Psoas muscle (tissue), 8 donors: Measurements from ENCODE around the gene CHI3L1. TPM values are rescaled to one million over a fixed set of nuclear protein-coding genes. Genes with fewer than 3 reads are reported as not detected.

Source experiments
- ATAC-seq, 4 donors: fragments of 200-7000 bp; cut with Tn5 transposase; one replicate each; pipeline ENCODE4 v1.9.1; 2020; ENCODE audit warnings: moderate library complexity in 3 of 4, mild to moderate bottlenecking in 2 of 4
- DNase-seq, 2 donors: peaks; one replicate each; pipeline ENCODE4 v3.0.0-alpha.2; 2020
- H3K27ac ChIP-seq: fragments of 200-600 bp; one replicate; pipeline ENCODE4 v1.8.0; 2022
- H3K27me3 ChIP-seq, 3 donors: fragments of 200-600 bp in 1 of 3; one replicate each; pipeline versions ENCODE4 v1.6.1 to v1.8.0; 2013 to 2022; ENCODE audit warnings: low read length in 2 of 3, mild to moderate bottlenecking in 2 of 3, moderate library complexity in 1 of 3; ENCODE audit not compliant: insufficient read depth in 3 of 3
- H3K36me3 ChIP-seq, 2 donors: fragments of 200-600 bp in 1 of 2; one replicate each; pipeline versions ENCODE4 v1.6.1 to v1.8.0; 2013 to 2022; ENCODE audit warnings: low read depth in 1 of 2, mild to moderate bottlenecking in 1 of 2, moderate library complexity in 1 of 2; ENCODE audit not compliant: insufficient read depth in 1 of 2
- H3K4me1 ChIP-seq: fragments of 200-600 bp; one replicate; pipeline ENCODE4 v1.8.0; 2022
- H3K4me3 ChIP-seq: fragments of 200-600 bp; one replicate; pipeline ENCODE4 v1.8.0; 2022; ENCODE audit warnings: mild to moderate bottlenecking
- H3K9me3 ChIP-seq: fragments of 200-600 bp; one replicate; pipeline ENCODE4 v1.8.0; 2022
- CTCF ChIP-seq: fragments of 200-600 bp; IDR thresholded peaks from one replicate; pipeline ENCODE4 v1.8.0; 2022; ENCODE audit warnings: antibody characterized with exemption
- WGBS, 3 donors: extraction: QIAGEN DNeasy Blood & Tissue Kit; methylation state at CpG; one replicate each; pipeline versions ENCODE4 v1.1.6 to v1.1.7; 2013; 5-methylcytosine and 5-hydroxymethylcytosine counted together
- intact Hi-C, 2 donors: fragments of 100-400 bp; cut with DNase I; formaldehyde crosslinking; loops; one replicate each; pipeline versions ENCODE4 v1.11.0 to v1.14.2; 2022
- polyA plus RNA-seq, 3 donors: library from polyadenylated mRNA; stranded (reverse); fragments of 200-250 nt; gene quantifications; one replicate each; pipeline ENCODE4 v1.2.3, GENCODE V29; 2013
- total RNA-seq, 4 donors: library from RNA; stranded (reverse); fragmentation: NEBNext Ultra II Directional in 2 of 4; extraction: Animal tissue kit (Norgen Biotek cat#: 25700) in 2 of 4; gene quantifications; one replicate each; pipeline versions ENCODE4 v1.2.1 to v1.2.4, GENCODE V29; 2021 to 2023
- donor health status: healthy with polysubstance abuse.
- donor health status: DM: no; HTN: no; CAD: no; lungs with moderate emphysema.
- donor health status: Bipolar disorder and iron deficiency.
- donor health status: healthy.
- donor health status: DM: yes; HTN: yes; CAD: no.
- donor health status: DM: no; HTN: no; CAD: no.
- donor health status: DM: no; HTN: no; CAD: no.
- donor health status: DM: yes; HTN: yes; CAD: no.

CHI3L1 gene
- total and polyA plus RNA-seq, 7 donors, result 1.7 to 156 (median 9.9) TPM

GRCh38 chr1:203148127-203148526, 38.4 kb downstream of the CHI3L1 start:
- 95 to 97% (median 96%) methylated on average over 5 of the region's 5 CpGs for WGBS, 3 donors
- DNase-seq (no peak), ATAC-seq (no peak)
- peaks cover 0 to 4% (median 0%) of the 10 kb centered on the region in 3 donors for H3K27me3 ChIP-seq
- no peak for TF ChIP-seq CTCF
- no peak overlapping the region for H3K27ac ChIP-seq
- H3K4me3 ChIP-seq, result no peak overlapping the region
- intact Hi-C loops, result no loop called here
- H3K36me3 ChIP-seq, result no peaks in the 10 kb centered on the region
- H3K9me3 ChIP-seq, result no peaks in the 10 kb centered on the region
- H3K4me1 ChIP-seq, result no peaks in the 10 kb centered on the region

GRCh38 chr1:203147376-203147775, 39.1 kb downstream of the CHI3L1 start:
- ATAC-seq (no peak), DNase-seq (no peak)
- no peaks in the 10 kb centered on the region for H3K36me3 ChIP-seq
- TF ChIP-seq CTCF, result no peak
- peaks cover 0 to 4% (median 0%) of the 10 kb centered on the region in 3 donors for H3K27me3 ChIP-seq
- intact Hi-C loops, result no loop called here
- no peaks in the 10 kb centered on the region for H3K9me3 ChIP-seq
- WGBS, 3 donors, result 83 to 88% (median 87%) methylated on average over 5 of the region's 5 CpGs
- H3K4me3 ChIP-seq, result no peak overlapping the region
- no peaks in the 10 kb centered on the region for H3K4me1 ChIP-seq
- H3K27ac ChIP-seq, result no peak overlapping the region

- Histone ChIP-seq H3K27me3 (no peaks in the 10 kb centered on the region), H3K27ac (no peak overlapping the region), H3K36me3 (no peaks in the 10 kb centered on the region), H3K4me3 (no peak overlapping the region), H3K4me1 (no peaks in the 10 kb centered on the region), H3K9me3 (no peaks in the 10 kb centered on the region)
- DNase-seq (no peak), ATAC-seq (no peak)
- 83 to 86% (median 84%) methylated on average over 7 of the region's 7 CpGs for WGBS, 3 donors
- intact Hi-C loops, result no loop called here
- no peak for TF ChIP-seq CTCF
Observed at GRCh38 chr1:203146537-203146936, 40.0 kb downstream of the CHI3L1 start.

GRCh38 chr1:203146042-203146369, 40.5 kb downstream of the CHI3L1 start:
- ATAC-seq (no peak), DNase-seq (no peak)
- Histone ChIP-seq H3K4me1 (no peaks in the 10 kb centered on the region), H3K36me3 (no peaks in the 10 kb centered on the region), H3K27ac (no peak overlapping the region), H3K9me3 (no peaks in the 10 kb centered on the region), H3K4me3 (no peak overlapping the region), H3K27me3 (no peaks in the 10 kb centered on the region)
- no peak for TF ChIP-seq CTCF
- intact Hi-C loops, result no loop called here
- 97 to 98% (median 98%) methylated on average over 2 of the region's 2 CpGs for WGBS, 3 donors

- DNase-seq, result no peak
- Histone ChIP-seq H3K36me3 (no peaks in the 10 kb centered on the region), H3K4me1 (no peaks in the 10 kb centered on the region), H3K27ac (no peak overlapping the region), H3K4me3 (no peak overlapping the region), H3K9me3 (no peaks in the 10 kb centered on the region), H3K27me3 (no peaks in the 10 kb centered on the region)
- TF ChIP-seq CTCF, result no peak
- WGBS, 3 donors, result 84 to 91% (median 87%) methylated on average over 13 of the region's 13 CpGs
- intact Hi-C loops, result no loop called here
- no peak for ATAC-seq
Observed at GRCh38 chr1:203145321-203146041, 41.0 kb downstream of the CHI3L1 start.
